ENCODE measurements around the gene TOPBP1. TPM values are rescaled to one million over a fixed set of nuclear protein-coding genes. Genes with fewer than 3 reads are reported as not detected.
A peak's percentile ranks its signal among the peaks of the same experiment; 100 is the strongest.

TOPBP1 gene
- total and polyA plus RNA-seq, 2 of the 8 experiments (the other 6 are each of a cell fraction or from before 2014, with no cell fraction given), result 19.7 to 35.9 TPM

DNA sequence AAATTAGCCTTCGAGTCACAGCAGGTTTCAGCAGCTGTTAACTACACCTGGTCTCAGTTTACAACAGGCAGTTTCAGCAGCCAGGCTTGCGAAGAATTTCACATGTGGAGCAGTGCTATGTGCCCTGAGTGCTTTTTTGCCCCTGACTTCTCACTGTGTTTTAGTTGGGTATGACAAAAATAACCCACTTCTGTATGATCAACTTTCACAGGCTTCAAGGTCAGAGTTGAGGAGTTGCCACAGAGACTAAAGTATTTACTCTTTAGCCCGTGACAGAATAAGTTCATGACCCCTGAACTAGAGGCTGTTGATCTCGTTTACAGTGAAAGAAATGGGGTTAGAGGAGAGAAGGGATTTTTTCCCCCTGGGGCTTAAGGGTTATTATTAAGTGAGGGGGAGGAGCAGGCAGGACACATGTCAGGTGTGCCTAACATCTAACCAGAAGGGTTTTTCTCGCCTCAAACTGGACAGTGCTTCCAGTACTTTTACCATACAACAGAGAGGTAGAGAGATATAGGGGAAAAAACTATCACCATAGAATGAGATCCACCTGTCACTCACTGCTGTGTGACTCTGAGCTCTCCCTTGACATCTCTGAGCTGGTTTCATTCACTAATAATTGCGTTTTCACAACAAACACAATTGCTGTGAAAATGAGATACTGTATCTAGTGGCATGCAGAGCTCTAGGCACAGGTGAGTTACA lies 14.0 kb upstream of the TOPBP1 start:
- CTCF ChIA-PET (ENCODE audit: partially characterized antibody), result interaction anchor here (0.7 to 0.9 kb wide), 2 partner anchors 17 to 38 kb away, joined by 3 to 4 read pairs; no protein-coding TSS in a partner anchor
- H3K79me2 ChIP-seq (ENCODE audit: control insufficient read depth in 1 of 2, insufficient read depth in 2 of 2, low read length in 2 of 2), result no peaks in the 10 kb centered on the region
- no peak overlapping the region for H2BK120ac ChIP-seq (replicated peaks; ENCODE audit: low read depth, low read length)
- H3K23me2 ChIP-seq (ENCODE audit: low read depth, low read length), result peaks cover 6% of the 10 kb centered on the region; the same call in 1 of the 2 replicates
- whole genome bisulfite sequencing, 2 experiments (ENCODE audit: extremely low coverage in 1 of 2, insufficient coverage in 1 of 2, insufficient read length in 1 of 2, insufficient replicate concordance in 2 of 2, low coverage in 1 of 2, low lambda C conversion rate in 2 of 2, missing lambda C conversion rate in 1 of 2), result 68% methylated on average over 6 of the region's 6 CpGs; no CpG with 5 or more reads in 1 of the 2 experiments
- H2BK5ac ChIP-seq (ENCODE audit: low read depth, low read length), result no peak overlapping the region
- no peaks in the 10 kb centered on the region for H3K36me3 ChIP-seq (ENCODE audit: control insufficient read depth in 2 of 4, insufficient read depth in 4 of 4, low read length in 3 of 4)
- H2BK12ac ChIP-seq (ENCODE audit: low read depth, low read length), result no peak overlapping the region
- no peak overlapping the region for H3K9ac ChIP-seq (replicated peaks in 1 of 4; ENCODE audit: extremely low read depth in 1 of 4, low read depth in 3 of 4, low read length in 3 of 4)
- 0 out of 4 replicates have a peak, but pooled peaks cover 0 to 1% of the 10 kb centered on the region in 2 experiments for H3K9me3 ChIP-seq (ENCODE audit: insufficient read depth in 2 of 2, low read depth in 1 of 2, low read length in 1 of 2)
- no peaks in the 10 kb centered on the region for H3K79me1 ChIP-seq (ENCODE audit: low read depth, low read length)
- H3K4me3 ChIP-seq (ENCODE audit: extremely low read depth in 1 of 4, insufficient read depth in 2 of 4, low read depth in 3 of 4, low read length in 4 of 4), result no peak overlapping the region
- H2BK20ac ChIP-seq (ENCODE audit: low read length), result no peak overlapping the region
- FAIRE-seq (no peak), DNase-seq (ENCODE audit: low read depth in 1 of 2, low spot score in 2 of 2) (no peak)
- H4K20me1 ChIP-seq (replicated peaks in 1 of 2; ENCODE audit: control insufficient read depth in 1 of 2, insufficient read depth in 2 of 2, low read length in 2 of 2), result no peaks in the 10 kb centered on the region
- H3K14ac ChIP-seq (ENCODE audit: insufficient read length), result no peak overlapping the region
- peaks cover 0 to 12% (median 4%) of the 10 kb centered on the region in 4 experiments; a peak in 5 of 7 replicates for H3K4me1 ChIP-seq (replicated peaks in 1 of 4; ENCODE audit: control insufficient read depth in 3 of 4, insufficient read depth in 4 of 4, low read length in 3 of 4)
- no peak for TF ChIP-seq RBBP5 (IDR thresholded peaks at IDR 0.05; ENCODE audit: borderline replicate concordance, low read depth, low read length)
- TF ChIP-seq, protein P1, sequence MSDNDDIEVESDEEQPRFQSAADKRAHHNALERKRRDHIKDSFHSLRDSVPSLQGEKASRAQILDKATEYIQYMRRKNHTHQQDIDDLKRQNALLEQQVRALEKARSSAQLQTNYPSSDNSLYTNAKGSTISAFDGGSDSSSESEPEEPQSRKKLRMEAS (IDR thresholded peaks at IDR 0.05), result peak; percentile 59; the same call in 1 of the 2 replicates
- TF ChIP-seq TCF12 (IDR thresholded peaks at IDR 0.05; ENCODE audit: low read depth, low read length), result peak; percentile 82; the same call in 1 of the 2 replicates
- no peak for TF ChIP-seq CBX5 (IDR thresholded peaks at IDR 0.05; ENCODE audit: low read depth, low read length)
- TF ChIP-seq, protein P2, sequence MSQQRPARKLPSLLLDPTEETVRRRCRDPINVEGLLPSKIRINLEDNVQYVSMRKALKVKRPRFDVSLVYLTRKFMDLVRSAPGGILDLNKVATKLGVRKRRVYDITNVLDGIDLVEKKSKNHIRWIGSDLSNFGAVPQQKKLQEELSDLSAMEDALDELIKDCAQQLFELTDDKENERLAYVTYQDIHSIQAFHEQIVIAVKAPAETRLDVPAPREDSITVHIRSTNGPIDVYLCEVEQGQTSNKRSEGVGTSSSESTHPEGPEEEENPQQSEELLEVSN (IDR thresholded peaks at IDR 0.05), result peak; percentile 49; the same call in 1 of the 2 replicates
- peak; percentile 79; the same call in 1 of the 2 replicates for TF ChIP-seq KDM1A (IDR thresholded peaks at IDR 0.05; ENCODE audit: borderline replicate concordance, low read length)
- no peak for TF ChIP-seq PHF8 (conservative IDR thresholded peaks at IDR 0.05; ENCODE audit: low read depth, low read length)
- 0 out of 2 replicates have a peak, but pooled peaks have one; percentile 12 for TF ChIP-seq TEAD4 (IDR thresholded peaks at IDR 0.05; ENCODE audit: low read depth, low read length)
- no peak overlapping the region for H2AFZ ChIP-seq (ENCODE audit: low read length)
- H4K91ac ChIP-seq (replicated peaks; ENCODE audit: insufficient read length, low read length), result no peak overlapping the region
- H2BK15ac ChIP-seq (ENCODE audit: low read length), result no peak overlapping the region
- H2AK5ac ChIP-seq (ENCODE audit: low read depth, low read length), result no peak overlapping the region
- no peak overlapping the region for H4K5ac ChIP-seq (ENCODE audit: insufficient read length, low read depth, low read length)
- H3K27me3 ChIP-seq (replicated peaks in 1 of 4; ENCODE audit: control insufficient read depth in 3 of 4, extremely low read depth in 1 of 4, insufficient read depth in 3 of 4, low read length in 3 of 4), result peaks cover 4 to 22% (median 17%) of the 10 kb centered on the region in 4 experiments
- no peak overlapping the region for H3K4ac ChIP-seq (replicated peaks; ENCODE audit: insufficient read length, low read depth, low read length)
- POLR2A ChIA-PET (ENCODE audit: partially characterized antibody), result no interaction called here
- H3K23ac ChIP-seq (ENCODE audit: insufficient read length), result no peak overlapping the region
- H4K8ac ChIP-seq (ENCODE audit: extremely low read depth, insufficient read depth, low read length), result no peak overlapping the region
- H3K18ac ChIP-seq (ENCODE audit: extremely low read depth, low read length), result no peak overlapping the region
- H3K4me2 ChIP-seq (ENCODE audit: insufficient read depth in 1 of 2, low read depth in 2 of 2, low read length in 2 of 2), result no peak overlapping the region
- no peak overlapping the region for H3K27ac ChIP-seq (ENCODE audit: low read depth, low read length)
- no peak overlapping the region for H3K56ac ChIP-seq (replicated peaks; ENCODE audit: insufficient read length, low read depth, low read length)

Data from H1 (cell line).